HG03439 (cell line): ENCODE measurements around the gene MOGAT2.
"Not testable (repeated sequence)": the region's sequence is repeated elsewhere in the genome, so short reads cannot be mapped to it uniquely, and the experiment has no call there.

Experiments used
- ATAC-seq: cut with Tn5 transposase; IDR thresholded peaks from one replicate; pipeline ENCODE4 v1.9.1; 2021; ENCODE audit warnings: mild to moderate bottlenecking, moderate library complexity; ENCODE audit not compliant: unreplicated experiment

Gene MOGAT2

GRCh38 chr11:75718419-75719339 is 1.0 kb downstream of the MOGAT2 start:
- ATAC-seq = no peak

DNA sequence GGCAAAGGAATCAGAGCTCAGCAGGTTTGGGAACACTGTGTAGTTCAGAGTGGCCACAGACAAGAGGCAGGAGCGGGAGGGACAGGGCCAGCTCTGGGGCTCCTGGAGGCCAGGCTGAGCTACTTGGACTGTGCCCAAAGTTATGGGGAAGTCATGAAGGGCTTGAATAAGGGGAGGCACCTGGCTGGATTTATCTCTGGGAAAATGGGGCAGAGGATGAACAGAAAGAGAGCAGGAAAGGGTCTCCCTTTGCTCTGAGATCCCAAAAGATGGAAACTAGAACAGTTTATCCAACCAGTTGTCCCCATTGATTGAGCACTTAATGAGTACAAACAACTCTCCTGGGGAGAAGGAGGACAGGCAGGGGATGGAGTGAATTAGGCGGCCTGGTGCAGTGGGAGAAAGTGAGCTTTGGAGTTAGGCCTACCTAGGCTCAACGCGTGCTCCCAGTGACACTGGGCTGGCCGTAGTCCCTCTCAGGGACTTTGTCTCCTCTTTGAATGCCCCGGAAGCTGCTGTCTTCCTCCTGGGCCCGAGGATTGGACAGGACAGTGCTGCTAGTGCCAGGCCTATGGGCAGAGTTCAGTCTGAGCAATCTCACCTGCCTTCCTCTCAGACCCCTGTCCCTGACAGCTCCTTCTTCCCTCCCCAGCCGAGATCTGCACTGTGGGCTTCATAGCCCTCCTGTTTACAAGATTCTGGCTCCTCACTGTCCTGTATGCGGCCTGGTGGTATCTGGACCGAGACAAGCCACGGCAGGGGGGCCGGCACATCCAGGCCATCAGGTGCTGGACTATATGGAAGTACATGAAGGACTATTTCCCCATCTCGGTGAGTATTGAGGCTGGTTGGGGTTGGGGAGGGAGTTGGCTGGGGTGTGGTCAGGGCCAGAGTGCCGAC is 2.0 kb downstream of the MOGAT2 start:
- ATAC-seq = no peak

GRCh38 chr11:75720639-75721038 is 3.0 kb downstream of the MOGAT2 start:
- ATAC-seq = no peak

- ATAC-seq = no peak
Measured at GRCh38 chr11:75721852-75722668, 4.4 kb downstream of the MOGAT2 start.

- ATAC-seq = no peak
Measured at GRCh38 chr11:75722669-75723042, 5.0 kb downstream of the MOGAT2 start.

DNA sequence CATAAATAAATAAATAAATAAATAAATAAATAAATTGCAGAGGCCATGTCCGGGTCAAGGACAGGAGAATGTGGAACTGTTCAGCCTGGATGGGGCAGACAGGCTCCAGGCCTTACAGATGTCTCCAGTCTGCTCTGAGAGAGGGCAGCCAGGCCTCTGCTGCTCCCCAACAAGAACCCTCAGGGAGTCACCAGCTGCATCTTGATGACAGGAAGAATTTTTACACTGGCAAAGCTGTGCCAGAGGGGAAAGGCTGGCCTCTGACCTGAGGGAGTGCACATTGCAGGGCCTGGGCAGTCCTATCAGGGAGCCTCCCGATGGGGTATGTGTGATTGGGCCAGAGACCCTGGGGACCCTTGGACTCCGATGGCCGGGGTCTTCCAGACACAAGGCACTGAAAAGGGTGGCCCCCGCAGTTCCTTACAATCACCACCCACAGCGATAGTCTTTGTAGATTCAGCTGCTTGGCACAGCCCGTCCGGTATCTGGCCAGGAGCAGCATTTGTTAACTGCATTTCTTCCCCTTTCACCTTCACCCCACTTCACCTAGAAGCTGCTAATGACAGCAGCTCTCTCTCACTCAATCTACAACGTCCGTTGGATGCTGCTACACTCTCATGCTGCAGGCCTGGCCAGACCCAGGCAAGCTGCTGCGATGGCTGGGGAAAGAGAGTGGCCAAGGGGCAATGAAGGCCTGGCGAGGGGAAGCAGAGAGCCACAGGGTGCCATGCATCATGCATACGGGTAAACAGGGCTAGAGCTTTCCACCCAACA is 8.1 kb downstream of the MOGAT2 start:
- no peak for ATAC-seq

DNA sequence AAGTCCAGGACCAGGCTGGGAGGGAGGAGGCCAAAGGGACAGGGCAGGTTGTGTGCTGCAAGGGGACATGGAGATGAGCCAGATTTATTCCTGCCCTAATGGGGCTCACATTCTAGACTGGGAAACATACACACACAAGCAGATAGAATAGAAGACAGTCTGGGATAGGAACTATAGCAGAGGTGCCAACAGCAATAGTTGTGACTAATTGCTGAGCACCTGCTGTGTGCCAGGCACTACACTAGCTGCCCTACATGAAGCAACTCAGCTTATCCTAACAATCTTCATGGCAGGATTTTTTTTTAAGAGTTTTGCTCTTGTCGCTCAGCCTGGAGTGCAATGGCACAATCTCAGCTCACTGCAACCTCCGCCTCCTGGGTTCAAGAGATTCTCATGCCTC is 11.4 kb downstream of the MOGAT2 start:
- ATAC-seq = no peak

- no peak for ATAC-seq
Measured at GRCh38 chr11:75731095-75731494, 13.5 kb downstream of the MOGAT2 start.

GRCh38 chr11:75733071-75733430 is 15.4 kb downstream of the MOGAT2 start:
- no peak for ATAC-seq

GRCh38 chr11:75733431-75734107 is 15.9 kb downstream of the MOGAT2 start:
- no peak for ATAC-seq

DNA sequence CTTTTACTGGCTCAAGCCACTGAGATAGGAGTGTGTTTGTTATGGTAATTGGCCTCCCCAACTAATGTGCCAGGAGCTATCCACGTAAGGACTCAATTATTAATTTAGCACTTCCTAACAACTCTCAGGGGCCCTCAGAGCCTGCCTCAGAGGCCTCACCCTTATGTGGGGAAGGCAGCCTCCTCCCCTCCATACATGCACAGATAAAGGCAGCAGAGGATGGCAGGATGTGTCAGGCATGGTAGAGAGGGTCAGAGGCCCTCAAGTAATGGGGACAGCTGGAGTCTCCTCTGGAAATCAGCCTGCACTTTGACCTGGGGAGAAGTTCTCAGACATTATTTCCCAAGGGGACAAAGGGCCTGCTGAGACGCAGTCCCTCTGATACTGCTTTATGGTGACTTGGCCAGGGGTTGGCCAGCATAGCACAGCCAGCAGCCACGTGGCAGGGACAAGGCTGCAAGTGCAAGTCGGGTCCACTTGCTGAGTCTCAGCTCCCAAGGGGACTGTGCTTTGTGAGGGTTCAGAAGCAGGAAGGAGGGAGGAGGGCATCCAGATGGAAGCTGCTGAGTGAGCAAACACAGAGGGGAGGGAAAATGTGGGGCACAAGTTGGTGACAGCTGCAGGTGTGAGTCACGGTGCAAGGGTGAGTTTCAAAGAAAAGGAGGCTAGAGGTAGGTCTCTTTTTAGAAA is 17.0 kb downstream of the MOGAT2 start:
- ATAC-seq = no peak

DNA sequence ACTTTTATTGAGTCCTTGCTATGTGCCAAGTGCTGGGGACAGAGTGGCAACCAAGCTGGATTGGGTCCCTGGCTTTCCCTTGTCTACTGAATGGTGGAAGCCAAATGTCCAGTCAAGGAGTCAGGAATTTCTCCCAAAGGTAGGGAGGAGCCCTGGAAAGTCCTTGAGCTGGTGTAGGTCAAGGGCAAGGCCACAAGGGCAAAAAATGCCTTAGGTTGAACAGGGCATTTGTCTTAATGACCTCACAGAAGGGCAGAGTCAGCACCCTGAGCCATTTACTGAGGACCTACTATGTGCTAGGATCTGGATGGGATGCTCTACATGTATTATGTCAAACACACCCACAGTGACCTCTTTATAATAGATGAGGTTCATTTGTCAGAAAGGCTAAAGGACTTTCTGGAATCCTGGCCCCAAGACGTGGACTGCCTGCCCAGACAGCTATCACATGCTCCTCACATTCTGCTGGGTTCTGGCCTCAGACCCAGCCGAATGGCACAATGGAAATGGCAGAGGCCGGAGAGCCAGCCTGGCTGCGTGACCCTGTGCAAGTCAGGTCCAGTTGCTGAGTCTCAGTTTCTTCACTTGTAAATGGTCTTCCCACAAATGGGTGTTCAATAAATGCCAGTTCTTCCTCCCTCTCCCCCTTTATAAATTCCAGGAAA is 17.7 kb downstream of the MOGAT2 start:
- ATAC-seq = no peak

DNA sequence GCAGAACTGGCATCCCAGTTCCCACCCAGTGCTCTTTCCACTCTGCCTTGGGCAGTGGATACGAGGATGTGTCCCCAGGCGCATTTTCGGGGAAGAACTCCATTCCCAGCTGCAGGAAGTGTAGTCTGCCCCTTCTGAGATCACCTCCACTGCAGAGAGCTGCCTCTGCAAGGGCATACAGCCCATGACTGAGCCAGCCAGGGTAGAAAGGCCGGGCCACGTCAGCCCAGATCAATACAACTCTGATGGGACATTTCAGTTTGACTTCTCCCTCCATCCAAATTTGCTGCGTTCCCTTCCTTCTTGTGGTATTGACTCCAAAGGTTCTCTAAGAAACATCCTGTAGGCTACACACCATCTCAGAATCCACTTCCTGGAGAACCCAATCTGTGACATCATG is 19.7 kb downstream of the MOGAT2 start:
- ATAC-seq = no peak

DNA sequence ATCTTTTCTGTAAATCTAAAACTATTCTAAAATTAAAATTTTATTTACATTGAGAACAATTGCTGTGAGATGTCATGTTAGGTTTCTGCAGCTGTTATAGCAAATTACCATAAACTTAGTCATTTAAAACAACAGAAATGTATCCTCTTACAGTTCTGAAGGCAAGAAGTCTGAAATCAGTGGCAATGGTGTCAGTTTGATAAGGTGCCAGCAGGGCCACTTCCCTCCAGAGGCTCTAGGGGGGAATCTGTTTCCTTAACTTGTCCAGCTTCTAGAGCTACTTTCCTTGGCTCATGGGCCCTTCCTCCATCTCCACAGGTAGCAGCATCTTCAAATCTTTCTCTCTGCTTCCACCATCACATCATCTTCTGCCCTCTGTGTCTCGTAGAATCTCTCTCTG is 23.0 kb downstream of the MOGAT2 start:
- ATAC-seq = no peak

DNA sequence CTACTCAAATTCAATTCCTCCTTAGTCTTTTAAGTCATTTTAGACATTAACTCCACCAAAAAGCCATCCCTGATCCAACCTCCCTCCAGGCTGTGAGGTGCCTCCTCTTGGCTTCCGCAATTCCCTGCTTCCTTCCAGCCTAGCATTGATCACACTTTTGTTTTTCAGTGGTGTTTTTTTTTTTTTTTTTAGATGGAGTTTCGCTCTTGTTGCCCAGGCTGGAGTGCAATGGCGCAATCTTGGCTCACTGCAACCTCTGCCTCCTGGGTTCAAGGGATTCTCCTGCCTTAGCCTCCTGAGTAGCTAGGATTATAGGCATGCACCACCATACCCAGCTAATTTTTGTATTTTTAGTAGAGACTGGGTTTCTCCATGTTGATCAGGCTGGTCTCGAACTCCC is 25.5 kb downstream of the MOGAT2 start:
- not testable (repeated sequence) for ATAC-seq

DNA sequence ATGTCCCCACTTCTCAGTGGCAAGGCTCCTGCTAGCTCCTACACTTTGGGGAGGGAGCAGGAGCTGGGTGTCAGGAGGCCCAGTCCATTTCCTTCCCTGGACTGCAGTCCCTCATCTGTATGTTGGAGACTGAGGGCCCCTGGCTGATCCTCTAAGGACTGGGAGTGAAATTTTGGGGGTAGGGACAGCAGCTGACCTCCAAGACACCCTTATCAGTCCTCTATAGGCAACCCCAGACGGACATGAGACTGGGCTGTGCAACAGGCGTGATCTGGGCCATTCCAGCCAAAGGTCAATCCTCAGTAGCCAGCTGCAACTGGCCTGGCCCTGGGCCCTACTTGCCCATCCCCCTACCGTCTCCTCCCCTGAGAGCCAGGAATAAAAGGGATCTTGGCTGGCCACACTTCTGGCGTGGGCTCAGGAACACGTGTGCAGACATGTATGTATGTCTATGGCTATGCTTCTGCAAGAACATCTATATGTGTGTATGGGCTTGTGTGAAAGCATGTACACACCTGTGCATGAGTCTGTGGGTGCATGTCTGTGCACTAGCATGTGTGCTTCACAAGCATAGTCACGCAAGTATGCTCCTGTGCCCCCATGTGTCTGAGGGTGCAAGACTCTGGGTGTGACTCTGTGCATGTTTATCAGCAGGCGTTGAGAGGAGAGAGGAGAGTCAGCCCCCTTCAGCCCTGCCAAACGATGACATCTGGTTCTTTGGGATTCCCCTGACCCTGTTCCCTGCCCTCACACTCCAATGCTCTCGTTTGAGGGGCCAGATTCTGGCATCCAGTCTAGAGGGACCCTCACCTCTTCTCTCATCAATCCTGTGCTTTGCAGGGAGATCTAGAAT is 26.3 kb downstream of the MOGAT2 start:
- no peak for ATAC-seq

- no peak for ATAC-seq
Measured at GRCh38 chr11:75745807-75746206, 28.2 kb downstream of the MOGAT2 start.
